Thoracic aorta (tissue), 2 donors: ENCODE data around the gene MROH2A. TPM values are rescaled to one million over a fixed set of nuclear protein-coding genes. Genes with fewer than 3 reads are reported as not detected.

Experiments used
- ATAC-seq: fragments of 150-250 bp; one replicate; pipeline ENCODE4 v1.8.0; 2017; ENCODE audit warnings: low read depth; ENCODE audit not compliant: insufficient number of reproducible peaks, low FRiP score
- DNase-seq: peaks from one replicate; pipeline ENCODE4 v3.0.0-alpha.2; 2020; ENCODE audit warnings: low spot score
- H3K27ac ChIP-seq, 2 donors: fragments of 200-600 bp; sonication (generic); 1 replicate in 1 of 2; 2 replicates in 1 of 2; pipeline ENCODE4 v1.5.1; 2016; ENCODE audit warnings: mild to moderate bottlenecking in 2 of 2, moderate library complexity in 2 of 2
- H3K27me3 ChIP-seq: fragments of 200-600 bp; sonication (generic); replicated peaks from 2 replicates; pipeline ENCODE4 v1.6.0; 2016; ENCODE audit warnings: mild to moderate bottlenecking; ENCODE audit not compliant: insufficient read depth
- H3K36me3 ChIP-seq: fragments of 200-600 bp; sonication (generic); one replicate; pipeline ENCODE4 v1.5.1; 2016
- H3K4me1 ChIP-seq, 2 donors: fragments of 200-600 bp; sonication (generic); 1 replicate in 1 of 2; 2 replicates in 1 of 2; pipeline versions ENCODE4 v1.5.1 to v1.6.0; 2016; ENCODE audit warnings: low read depth in 2 of 2, mild to moderate bottlenecking in 1 of 2; ENCODE audit not compliant: control insufficient read depth in 1 of 2
- H3K4me3 ChIP-seq: fragments of 200-600 bp; sonication (generic); 2 replicates; pipeline ENCODE4 v1.5.1; 2016; ENCODE audit warnings: mild to moderate bottlenecking
- H3K9me3 ChIP-seq: fragments of 200-600 bp; sonication (generic); 2 replicates; pipeline ENCODE4 v1.5.1; 2016
- total RNA-seq, 2 donors: library from RNA; depleted of rRNA; stranded (reverse); fragments of >200 nt; gene quantifications; one replicate each; pipeline versions ENCODE4 v1.1.0 to v1.2.3, GENCODE V29; 2016
- TF ChIP-seq, protein P1 (sequence below): fragments of 200-600 bp; sonication (generic); IDR thresholded peaks from one replicate; pipeline ENCODE4 v1.5.1; 2019; ENCODE audit warnings: antibody characterized with exemption

Gene MROH2A
- total RNA-seq, 2 donors from 2014 or later: not detected

DNA sequence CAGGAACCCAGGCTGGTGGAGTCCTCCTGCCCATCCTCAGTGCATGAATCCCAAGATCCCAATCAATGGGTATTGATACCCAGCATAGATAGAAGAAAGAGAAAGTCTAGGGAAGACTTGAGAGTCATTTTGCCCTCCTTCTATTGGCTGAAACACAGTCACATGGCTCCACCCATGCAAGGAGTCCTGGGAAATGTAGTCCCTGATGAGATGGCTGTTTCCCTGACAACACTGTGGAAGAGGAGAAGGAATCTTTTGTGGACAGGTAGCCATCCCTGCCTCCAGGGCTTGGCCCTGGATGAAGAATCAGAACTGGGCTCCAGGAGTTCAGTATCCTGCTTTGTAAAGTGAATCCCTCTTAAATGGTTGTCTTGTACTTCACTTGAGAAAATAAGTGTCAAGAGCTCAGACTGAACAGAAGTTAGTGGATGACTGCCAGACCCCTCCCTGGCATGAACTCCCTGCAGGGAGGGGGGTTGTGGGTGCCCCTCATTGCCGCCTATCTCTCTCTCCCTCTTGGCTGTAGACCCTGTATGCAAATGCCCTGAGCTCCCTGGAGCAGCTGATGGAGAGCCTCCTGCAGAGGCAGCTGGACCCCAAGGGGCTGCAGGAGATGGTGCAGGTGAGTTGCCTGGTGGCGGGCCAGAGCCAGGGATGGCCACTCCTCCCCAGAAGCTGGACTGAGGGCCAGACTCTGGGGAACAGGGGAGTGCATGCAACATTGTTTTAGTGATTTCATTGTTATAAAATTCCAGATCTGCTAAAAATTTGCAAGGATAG is 36.1 kb downstream of the MROH2A start:
- TF ChIP-seq, protein P1, sequence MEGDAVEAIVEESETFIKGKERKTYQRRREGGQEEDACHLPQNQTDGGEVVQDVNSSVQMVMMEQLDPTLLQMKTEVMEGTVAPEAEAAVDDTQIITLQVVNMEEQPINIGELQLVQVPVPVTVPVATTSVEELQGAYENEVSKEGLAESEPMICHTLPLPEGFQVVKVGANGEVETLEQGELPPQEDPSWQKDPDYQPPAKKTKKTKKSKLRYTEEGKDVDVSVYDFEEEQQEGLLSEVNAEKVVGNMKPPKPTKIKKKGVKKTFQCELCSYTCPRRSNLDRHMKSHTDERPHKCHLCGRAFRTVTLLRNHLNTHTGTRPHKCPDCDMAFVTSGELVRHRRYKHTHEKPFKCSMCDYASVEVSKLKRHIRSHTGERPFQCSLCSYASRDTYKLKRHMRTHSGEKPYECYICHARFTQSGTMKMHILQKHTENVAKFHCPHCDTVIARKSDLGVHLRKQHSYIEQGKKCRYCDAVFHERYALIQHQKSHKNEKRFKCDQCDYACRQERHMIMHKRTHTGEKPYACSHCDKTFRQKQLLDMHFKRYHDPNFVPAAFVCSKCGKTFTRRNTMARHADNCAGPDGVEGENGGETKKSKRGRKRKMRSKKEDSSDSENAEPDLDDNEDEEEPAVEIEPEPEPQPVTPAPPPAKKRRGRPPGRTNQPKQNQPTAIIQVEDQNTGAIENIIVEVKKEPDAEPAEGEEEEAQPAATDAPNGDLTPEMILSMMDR: no peak
- H3K36me3 ChIP-seq: no peaks in the 10 kb centered on the region
- H3K27ac ChIP-seq: no peak overlapping the region
- H3K4me3 ChIP-seq: no peak overlapping the region
- H3K27me3 ChIP-seq: no peaks in the 10 kb centered on the region
- DNase-seq (no peak), ATAC-seq (no peak)
- H3K9me3 ChIP-seq: no peaks in the 10 kb centered on the region
- no peaks in the 10 kb centered on the region for H3K4me1 ChIP-seq

DNA sequence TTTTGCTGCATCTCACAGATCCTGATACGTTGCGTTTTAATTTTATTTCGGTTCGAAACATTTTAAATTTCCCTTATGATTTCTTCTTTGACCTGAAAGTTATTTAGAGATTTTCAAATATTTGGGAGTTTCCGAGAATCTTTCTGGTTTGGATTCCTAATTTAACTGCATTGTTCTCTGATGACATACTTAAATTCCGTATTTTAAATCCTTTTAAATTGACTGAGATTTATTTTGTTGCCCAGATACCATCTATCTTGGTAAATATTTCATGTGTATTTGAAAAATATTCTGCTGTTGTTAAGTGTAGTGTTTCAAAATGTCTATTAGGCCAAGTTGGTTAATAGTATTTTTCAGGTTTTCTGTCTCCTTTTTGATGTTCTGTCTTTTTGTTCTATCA is 37.7 kb downstream of the MROH2A start:
- Histone ChIP-seq H3K36me3 (no peaks in the 10 kb centered on the region), H3K27ac (no peak overlapping the region), H3K27me3 (no peaks in the 10 kb centered on the region), H3K4me3 (no peak overlapping the region), H3K4me1 (no peaks in the 10 kb centered on the region), H3K9me3 (no peaks in the 10 kb centered on the region)
- DNase-seq (no peak), ATAC-seq (no peak)
- TF ChIP-seq, protein P1: no peak

DNA sequence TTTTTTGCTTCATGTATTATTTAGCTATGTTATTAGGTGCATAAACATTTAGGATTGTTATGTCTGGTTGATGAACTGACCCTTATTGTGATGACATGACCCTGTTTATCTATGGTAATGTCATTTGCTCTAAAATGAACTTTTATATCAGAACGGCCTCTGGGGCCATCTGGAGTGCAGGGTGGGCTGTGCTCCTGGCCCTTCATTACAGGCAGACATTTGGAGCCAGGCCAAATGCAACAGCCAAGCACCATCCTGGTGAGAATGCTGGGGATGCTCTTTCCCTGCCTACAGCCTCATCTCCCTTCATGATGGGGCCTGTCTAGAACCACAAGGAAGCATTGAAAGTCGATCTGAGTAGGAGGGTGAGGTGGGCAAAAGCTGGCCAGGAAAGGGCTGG is 38.2 kb downstream of the MROH2A start:
- H3K4me1 ChIP-seq: no peaks in the 10 kb centered on the region
- DNase-seq: no peak
- no peak overlapping the region for H3K27ac ChIP-seq
- H3K9me3 ChIP-seq: no peaks in the 10 kb centered on the region
- TF ChIP-seq, protein P1: no peak
- no peak overlapping the region for H3K4me3 ChIP-seq
- no peak for ATAC-seq
- no peaks in the 10 kb centered on the region for H3K27me3 ChIP-seq
- H3K36me3 ChIP-seq: no peaks in the 10 kb centered on the region

DNA sequence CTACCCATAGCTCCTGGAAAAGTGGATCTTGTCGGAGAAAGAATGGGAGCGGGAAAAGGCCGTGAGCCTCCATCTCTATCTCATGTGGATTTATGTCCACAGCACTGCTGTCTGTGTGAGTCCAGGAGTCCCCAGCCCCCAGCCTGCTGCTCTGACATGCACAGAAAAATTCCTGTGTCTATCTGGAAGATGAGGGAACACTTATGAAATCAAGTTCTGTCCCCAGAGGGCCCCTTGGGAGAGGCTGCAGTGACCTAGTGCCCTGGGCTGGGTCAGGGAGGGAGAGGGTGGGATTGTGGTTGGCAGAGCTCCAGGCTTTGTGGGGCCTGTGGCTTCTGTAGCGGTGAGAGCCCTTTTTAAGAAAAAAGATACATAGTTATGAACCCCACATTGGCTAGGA is 38.6 kb downstream of the MROH2A start:
- Histone ChIP-seq H3K9me3 (no peaks in the 10 kb centered on the region), H3K4me1 (no peaks in the 10 kb centered on the region), H3K27ac (no peak overlapping the region), H3K27me3 (no peaks in the 10 kb centered on the region), H3K36me3 (no peaks in the 10 kb centered on the region), H3K4me3 (no peak overlapping the region)
- ATAC-seq (no peak), DNase-seq (no peak)
- TF ChIP-seq, protein P1: no peak

DNA sequence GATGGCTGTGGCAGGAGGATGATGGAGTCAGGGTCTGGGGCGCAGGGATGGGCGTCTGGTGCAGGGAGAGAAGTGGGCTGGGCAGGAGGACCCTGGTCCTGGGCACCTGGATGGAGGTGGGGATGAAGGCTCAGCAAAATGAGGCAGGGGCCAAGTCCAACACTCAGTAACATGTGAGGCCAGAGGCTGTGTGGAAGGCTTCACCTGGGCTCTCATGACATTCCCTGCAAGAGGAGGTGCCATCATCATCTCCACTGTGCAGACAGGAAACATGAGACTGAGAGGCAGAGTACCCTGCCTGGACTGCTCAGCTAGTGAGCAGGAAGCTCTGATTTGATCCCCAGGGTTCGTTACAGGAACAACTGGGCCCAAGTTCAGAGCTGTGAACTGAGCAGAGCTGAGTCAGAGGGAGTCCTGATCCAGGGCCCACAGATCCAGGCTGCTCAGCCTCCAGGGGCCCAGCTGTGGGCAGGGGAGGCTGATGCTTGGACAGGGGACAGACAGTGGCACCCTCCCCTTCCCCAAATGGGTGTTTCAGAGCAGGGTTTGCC is 39.3 kb downstream of the MROH2A start:
- Histone ChIP-seq H3K27me3 (no peaks in the 10 kb centered on the region), H3K4me3 (no peak overlapping the region), H3K27ac (no peak overlapping the region), H3K9me3 (no peaks in the 10 kb centered on the region), H3K36me3 (no peaks in the 10 kb centered on the region), H3K4me1 (no peaks in the 10 kb centered on the region)
- TF ChIP-seq, protein P1: no peak
- no peak for DNase-seq
- ATAC-seq: no peak
